ENCODE measurements around the gene STXBP3. TPM values are rescaled to one million over a fixed set of nuclear protein-coding genes. Genes with fewer than 3 reads are reported as not detected.

Gene STXBP3
- total RNA-seq, 4 donors from 2014 or later = 29.5 to 166 (median 64.1) TPM

GRCh38 chr1:108703939-108704338 lies 42.5 kb upstream of the STXBP3 start:
- no peaks in the 10 kb centered on the region for H3K36me3 ChIP-seq
- H3K9me3 ChIP-seq = no peaks in the 10 kb centered on the region
- no peak overlapping the region for H3K4me3 ChIP-seq
- TF ChIP-seq CTCF (IDR thresholded peaks at IDR 0.05) = no peak
- no peak for TF ChIP-seq POLR2A (IDR thresholded peaks at IDR 0.05)
- H3K27me3 ChIP-seq = no peaks in the 10 kb centered on the region
- no peak for DNase-seq
- no peak overlapping the region for H3K27ac ChIP-seq
- intact Hi-C loops (cut with DNase I; ENCODE audit: low total_unique reads) = no loop called here
- no peaks in the 10 kb centered on the region for H3K4me1 ChIP-seq

GRCh38 chr1:108704496-108704895 lies 42.0 kb upstream of the STXBP3 start:
- intact Hi-C loops (cut with DNase I; ENCODE audit: low total_unique reads) = no loop called here
- DNase-seq = no peak
- TF ChIP-seq POLR2A (IDR thresholded peaks at IDR 0.05) (no peak), CTCF (IDR thresholded peaks at IDR 0.05) (no peak)
- no peaks in the 10 kb centered on the region for H3K27me3 ChIP-seq
- H3K9me3 ChIP-seq = no peaks in the 10 kb centered on the region
- H3K27ac ChIP-seq = no peak overlapping the region
- no peaks in the 10 kb centered on the region for H3K4me1 ChIP-seq
- no peak overlapping the region for H3K4me3 ChIP-seq
- no peaks in the 10 kb centered on the region for H3K36me3 ChIP-seq

- no peaks in the 10 kb centered on the region for H3K36me3 ChIP-seq
- H3K9me3 ChIP-seq = no peaks in the 10 kb centered on the region
- H3K4me3 ChIP-seq = no peak overlapping the region
- no peaks in the 10 kb centered on the region for H3K4me1 ChIP-seq
- H3K27ac ChIP-seq = no peak overlapping the region
- intact Hi-C loops (cut with DNase I; ENCODE audit: low total_unique reads) = no loop called here
- no peak for DNase-seq
- H3K27me3 ChIP-seq = no peaks in the 10 kb centered on the region
- no peak for TF ChIP-seq CTCF (IDR thresholded peaks at IDR 0.05)
- TF ChIP-seq POLR2A (IDR thresholded peaks at IDR 0.05) = no peak
These were observed 39.8 kb upstream of the STXBP3 start for GRCh38 chr1:108706643-108707042.

- Histone ChIP-seq H3K27me3 (no peaks in the 10 kb centered on the region), H3K9me3 (no peaks in the 10 kb centered on the region), H3K4me1 (no peaks in the 10 kb centered on the region), H3K36me3 (no peaks in the 10 kb centered on the region), H3K27ac (no peak overlapping the region), H3K4me3 (no peak overlapping the region)
- no peak for TF ChIP-seq CTCF (IDR thresholded peaks at IDR 0.05)
- TF ChIP-seq POLR2A (IDR thresholded peaks at IDR 0.05) = no peak
- DNase-seq = no peak
- intact Hi-C loops (cut with DNase I; ENCODE audit: low total_unique reads) = no loop called here
These were observed 37.5 kb upstream of the STXBP3 start for GRCh38 chr1:108708691-108709660.

GRCh38 chr1:108712606-108713150 lies 33.8 kb upstream of the STXBP3 start, which contains the start of gene FNDC7:
Gene FNDC7, plus strand, starts transcription at chr1:108712908. Its CDS starts 26 bp downstream, at chr1:108712934.
- Histone ChIP-seq H3K36me3 (no peaks in the 10 kb centered on the region), H3K4me1 (no peaks in the 10 kb centered on the region)
- intact Hi-C loops (cut with DNase I; ENCODE audit: low total_unique reads) = no loop called here

More at GRCh38 chr1:108712606-108713150, 33.8 kb upstream of the STXBP3 start, which contains the start of gene FNDC7:
- no peak for TF ChIP-seq CTCF (IDR thresholded peaks at IDR 0.05)
- Histone ChIP-seq H3K9me3 (no peaks in the 10 kb centered on the region), H3K27ac (no peak within 1 kb of the TSS), H3K4me3 (no peak within 1 kb of the TSS), H3K27me3 (no peaks in the 10 kb centered on the region)
- no peak for DNase-seq

Data from uterus (tissue), 4 donors.